Ascending aorta (tissue), 2 donors: Measurements from ENCODE around the gene PCDHB13. TPM values are rescaled to one million over a fixed set of nuclear protein-coding genes. Genes with fewer than 3 reads are reported as not detected.

Experiments used
- DNase-seq, 2 donors: peaks; one replicate each; pipeline ENCODE4 v3.0.0-alpha.2; 2019; ENCODE audit warnings: low spot score in 2 of 2
- H3K27ac ChIP-seq, 2 donors: fragments of 200-600 bp; sonication (generic); one replicate each; pipeline ENCODE4 v1.5.1; 2016 to 2017; ENCODE audit warnings: mild to moderate bottlenecking in 1 of 2
- H3K27me3 ChIP-seq: fragments of 200-600 bp; sonication (generic); one replicate; pipeline ENCODE4 v1.5.1; 2017
- H3K36me3 ChIP-seq, 2 donors: fragments of 200-600 bp; sonication (generic); one replicate each; pipeline ENCODE4 v1.5.1; 2016
- H3K4me1 ChIP-seq, 2 donors: fragments of 200-600 bp; sonication (generic); one replicate each; pipeline ENCODE4 v1.5.1; 2016 to 2017; ENCODE audit warnings: mild to moderate bottlenecking in 1 of 2
- H3K4me3 ChIP-seq, 2 donors: fragments of 200-600 bp; sonication (generic); one replicate each; pipeline ENCODE4 v1.5.1; 2016 to 2017; ENCODE audit warnings: mild to moderate bottlenecking in 1 of 2
- H3K9me3 ChIP-seq, 2 donors: fragments of 200-600 bp; sonication (generic); one replicate each; pipeline ENCODE4 v1.5.1; 2016
- intact Hi-C: fragments of 100-400 bp; cut with DNase I; formaldehyde crosslinking; loops from one replicate; pipeline ENCODE4 v1.15.1; 2023
- total RNA-seq: library from RNA; depleted of rRNA; stranded (reverse); fragments of >200 nt; gene quantifications from one replicate; pipeline ENCODE4 v1.1.0, GENCODE V29; 2016
- TF ChIP-seq, protein P1 (sequence below), 3 experiments: fragments of 200-600 bp in 2 of 3; fragments of 450-650 bp in 1 of 3; sonication (generic) in 2 of 3; IDR thresholded peaks; one replicate each; pipeline ENCODE4 v1.5.1; 2016 to 2019; ENCODE audit warnings: antibody characterized with exemption in 3 of 3, mild to moderate bottlenecking in 1 of 3, moderate library complexity in 1 of 3

The PCDHB13 gene
- total RNA-seq, 1 donor from 2014 or later = 6.7 TPM

DNA sequence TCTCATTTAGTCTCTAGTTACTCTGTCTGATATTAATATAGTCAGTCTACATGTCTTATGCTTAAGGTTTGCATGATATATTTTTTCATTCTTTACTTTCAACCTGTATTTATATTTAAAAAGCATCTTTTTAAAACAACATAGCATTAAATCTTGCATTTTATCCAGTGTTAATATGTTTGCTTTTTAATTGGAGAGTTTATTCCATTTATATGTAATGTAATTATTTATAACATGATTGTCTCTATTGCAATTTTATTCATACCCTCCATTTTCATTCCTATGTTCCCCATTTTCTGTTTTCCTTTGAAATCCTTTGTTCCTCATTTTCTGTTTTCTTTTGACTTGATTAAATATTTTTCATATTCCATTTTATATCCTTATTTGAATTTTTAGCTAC is 44.7 kb downstream of the PCDHB13 start:
- TF ChIP-seq, protein P1, sequence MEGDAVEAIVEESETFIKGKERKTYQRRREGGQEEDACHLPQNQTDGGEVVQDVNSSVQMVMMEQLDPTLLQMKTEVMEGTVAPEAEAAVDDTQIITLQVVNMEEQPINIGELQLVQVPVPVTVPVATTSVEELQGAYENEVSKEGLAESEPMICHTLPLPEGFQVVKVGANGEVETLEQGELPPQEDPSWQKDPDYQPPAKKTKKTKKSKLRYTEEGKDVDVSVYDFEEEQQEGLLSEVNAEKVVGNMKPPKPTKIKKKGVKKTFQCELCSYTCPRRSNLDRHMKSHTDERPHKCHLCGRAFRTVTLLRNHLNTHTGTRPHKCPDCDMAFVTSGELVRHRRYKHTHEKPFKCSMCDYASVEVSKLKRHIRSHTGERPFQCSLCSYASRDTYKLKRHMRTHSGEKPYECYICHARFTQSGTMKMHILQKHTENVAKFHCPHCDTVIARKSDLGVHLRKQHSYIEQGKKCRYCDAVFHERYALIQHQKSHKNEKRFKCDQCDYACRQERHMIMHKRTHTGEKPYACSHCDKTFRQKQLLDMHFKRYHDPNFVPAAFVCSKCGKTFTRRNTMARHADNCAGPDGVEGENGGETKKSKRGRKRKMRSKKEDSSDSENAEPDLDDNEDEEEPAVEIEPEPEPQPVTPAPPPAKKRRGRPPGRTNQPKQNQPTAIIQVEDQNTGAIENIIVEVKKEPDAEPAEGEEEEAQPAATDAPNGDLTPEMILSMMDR (IDR thresholded peaks at IDR 0.05) = no peak

DNA sequence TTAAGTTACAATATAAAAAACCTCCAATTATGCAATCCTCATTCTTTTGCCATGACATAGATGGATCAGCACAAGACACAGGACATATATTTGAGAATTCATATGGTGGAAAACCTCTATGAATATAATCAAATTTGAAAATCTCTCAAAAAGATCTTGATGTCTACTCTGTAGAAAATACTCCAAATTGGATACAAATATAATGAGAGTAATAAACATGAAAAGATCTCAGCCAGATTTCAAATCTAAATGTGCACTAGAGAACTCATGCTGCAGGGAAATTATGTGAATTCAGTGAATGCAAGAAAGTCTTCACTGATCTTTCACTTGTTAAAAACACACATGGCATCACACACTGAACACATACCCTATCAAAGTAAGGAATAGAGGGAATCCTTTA is 45.2 kb downstream of the PCDHB13 start:
- H3K4me1 ChIP-seq = no peaks in the 10 kb centered on the region
- intact Hi-C loops = no loop called here
- H3K27me3 ChIP-seq = no peaks in the 10 kb centered on the region
- no peaks in the 10 kb centered on the region for H3K36me3 ChIP-seq
- DNase-seq = no peak
- H3K27ac ChIP-seq = no peak overlapping the region
- no peak overlapping the region for H3K4me3 ChIP-seq
- TF ChIP-seq, protein P1 (IDR thresholded peaks at IDR 0.05) = no peak
- peaks cover 95 to 100% of the 10 kb centered on the region in 2 donors for H3K9me3 ChIP-seq

More for the DNA sequence above, 44.7 kb downstream of the PCDHB13 start:
- no peaks in the 10 kb centered on the region for H3K36me3 ChIP-seq
- H3K4me1 ChIP-seq = no peaks in the 10 kb centered on the region
- no peak overlapping the region for H3K4me3 ChIP-seq
- no peak overlapping the region for H3K27ac ChIP-seq
- H3K27me3 ChIP-seq = no peaks in the 10 kb centered on the region
- DNase-seq = no peak
- peaks cover 95 to 100% of the 10 kb centered on the region in 2 donors for H3K9me3 ChIP-seq
- intact Hi-C loops = no loop called here

DNA sequence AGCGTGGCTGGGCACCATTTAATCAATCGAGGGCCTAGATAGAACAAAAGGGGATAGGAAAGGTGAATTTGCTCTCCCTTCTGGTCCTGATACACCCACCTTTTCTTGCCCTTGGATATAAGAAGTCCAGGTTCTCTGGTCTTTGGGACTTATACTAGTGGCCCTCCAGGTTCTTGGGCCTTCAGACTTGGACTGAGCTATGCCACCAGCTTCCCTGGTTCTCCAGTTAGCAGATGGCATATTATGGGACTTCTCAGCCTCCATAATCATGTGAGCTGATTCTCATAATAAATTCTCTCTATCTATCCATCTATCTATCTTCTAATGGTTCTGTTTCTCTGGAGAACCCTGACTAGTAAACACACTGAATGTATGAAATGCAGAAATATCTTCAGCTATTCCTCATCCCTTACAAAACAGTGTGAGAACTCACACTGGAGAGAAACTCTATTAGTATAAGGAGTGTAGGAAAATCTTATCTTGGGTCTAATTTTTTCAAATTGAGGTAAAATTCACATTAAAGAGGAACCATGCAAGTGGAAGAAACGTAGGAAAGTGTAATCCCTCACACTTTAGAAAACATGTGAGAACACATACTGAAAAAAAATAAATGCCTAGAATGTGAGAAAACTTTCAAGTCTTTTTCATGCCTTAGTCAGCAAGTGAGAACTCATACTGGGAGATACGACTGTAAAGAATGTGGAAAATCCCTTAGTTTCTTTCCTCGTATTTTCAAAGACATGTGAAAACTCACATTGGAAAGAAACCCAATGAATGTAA is 46.9 kb downstream of the PCDHB13 start:
- no peak overlapping the region for H3K27ac ChIP-seq
- no peaks in the 10 kb centered on the region for H3K36me3 ChIP-seq
- H3K4me1 ChIP-seq = no peaks in the 10 kb centered on the region
- no peak for DNase-seq
- no peaks in the 10 kb centered on the region for H3K27me3 ChIP-seq
- peak overlapping the region in 1 of 2 donors; percentile 3 for H3K4me3 ChIP-seq
- intact Hi-C loops = no loop called here
- peaks cover 93 to 100% of the 10 kb centered on the region in 2 donors for H3K9me3 ChIP-seq
- TF ChIP-seq, protein P1 (IDR thresholded peaks at IDR 0.05) = no peak

DNA sequence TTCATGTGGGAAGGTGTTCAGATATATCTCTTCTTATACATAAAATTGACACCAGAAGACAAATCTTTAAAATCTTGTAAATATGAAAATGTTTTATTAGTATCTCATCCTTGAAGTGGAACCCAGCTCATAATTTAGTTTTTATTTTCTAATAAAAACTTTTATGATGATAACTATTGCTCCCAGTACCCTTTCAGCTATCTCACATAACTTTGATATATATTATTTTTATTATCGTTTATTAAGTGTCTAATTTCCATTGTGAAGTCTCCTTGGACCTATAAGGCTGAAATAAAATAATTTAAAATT is 47.5 kb downstream of the PCDHB13 start:
- Histone ChIP-seq H3K9me3 (peaks cover 93 to 100% of the 10 kb centered on the region in 2 donors), H3K27me3 (no peaks in the 10 kb centered on the region), H3K27ac (no peak overlapping the region)

More for the DNA sequence above, 47.5 kb downstream of the PCDHB13 start:
- Histone ChIP-seq H3K36me3 (no peaks in the 10 kb centered on the region), H3K4me3 (no peak overlapping the region), H3K4me1 (no peaks in the 10 kb centered on the region)
- intact Hi-C loops = no loop called here
- TF ChIP-seq, protein P1 (IDR thresholded peaks at IDR 0.05) = no peak
- DNase-seq = no peak

Other genes with a start within 250 kb of the PCDHB13 start
- not detected for gene PCDHAC2, start 247.4 kb upstream of the PCDHB13 start, total RNA-seq
- gene PCDHB1, start 162.5 kb upstream of the PCDHB13 start, total RNA-seq = not detected
- gene PCDHB2, start 119.3 kb upstream of the PCDHB13 start, total RNA-seq = 1.4 TPM
- gene PCDHB3, start 113.4 kb upstream of the PCDHB13 start, total RNA-seq = 1.1 TPM
- 5.1 TPM for gene PCDHB4, start 92.1 kb upstream of the PCDHB13 start, total RNA-seq
- 61.8 TPM for gene PCDHB5, start 78.7 kb upstream of the PCDHB13 start, total RNA-seq
- gene PCDHB6, start 63.9 kb upstream of the PCDHB13 start, total RNA-seq = 1.5 TPM
- 7.6 TPM for gene PCDHB7, start 41.3 kb upstream of the PCDHB13 start, total RNA-seq
- 0.11 TPM for gene PCDHB8, start 36.1 kb upstream of the PCDHB13 start, total RNA-seq
- gene PCDHB16, start 31.5 kb upstream of the PCDHB13 start, total RNA-seq = 18.3 TPM
- gene PCDHB9, start 26.8 kb upstream of the PCDHB13 start, total RNA-seq = 1.9 TPM
- 0.21 TPM for gene PCDHB10, start 21.6 kb upstream of the PCDHB13 start, total RNA-seq
- gene PCDHB11, start 14.3 kb upstream of the PCDHB13 start, total RNA-seq = 7.1 TPM
- 19.7 TPM for gene PCDHB12, start 5.2 kb upstream of the PCDHB13 start, total RNA-seq
- gene PCDHB14, start 9.4 kb downstream of the PCDHB13 start, total RNA-seq = 10.6 TPM
- 2.9 TPM for gene PCDHB15, start 31.5 kb downstream of the PCDHB13 start, total RNA-seq
- not detected for gene SLC25A2, start 90.1 kb downstream of the PCDHB13 start, total RNA-seq
- 30.1 TPM for gene TAF7, start 106.9 kb downstream of the PCDHB13 start, total RNA-seq
- not detected for gene PCDHGA1, start 116.6 kb downstream of the PCDHB13 start, total RNA-seq
- gene PCDHGA2, start 124.8 kb downstream of the PCDHB13 start, total RNA-seq = 4.9 TPM
- 9.2 TPM for gene PCDHGA3, start 129.9 kb downstream of the PCDHB13 start, total RNA-seq
- gene PCDHGB1, start 136.2 kb downstream of the PCDHB13 start, total RNA-seq = 1.8 TPM
- gene PCDHGA4, start 141.1 kb downstream of the PCDHB13 start, total RNA-seq = 4.3 TPM
- 12.2 TPM for gene PCDHGB2, start 146.1 kb downstream of the PCDHB13 start, total RNA-seq
- gene PCDHGA5, start 150.2 kb downstream of the PCDHB13 start, total RNA-seq = 4.5 TPM
- gene PCDHGB3, start 156.3 kb downstream of the PCDHB13 start, total RNA-seq = 14.4 TPM
- gene PCDHGA6, start 160.0 kb downstream of the PCDHB13 start, total RNA-seq = 2.0 TPM
- 4.2 TPM for gene PCDHGA7, start 168.8 kb downstream of the PCDHB13 start, total RNA-seq
- gene PCDHGB4, start 173.8 kb downstream of the PCDHB13 start, total RNA-seq = 3.6 TPM
- gene PCDHGA8, start 178.7 kb downstream of the PCDHB13 start, total RNA-seq = 3.2 TPM
- gene PCDHGB5, start 184.0 kb downstream of the PCDHB13 start, total RNA-seq = 19.6 TPM
- gene PCDHGA9, start 188.9 kb downstream of the PCDHB13 start, total RNA-seq = 3.2 TPM
- gene PCDHGB6, start 194.1 kb downstream of the PCDHB13 start, total RNA-seq = 3.9 TPM
- 4.4 TPM for gene PCDHGA10, start 199.1 kb downstream of the PCDHB13 start, total RNA-seq
- gene PCDHGB7, start 203.8 kb downstream of the PCDHB13 start, total RNA-seq = 10.2 TPM
- 5.3 TPM for gene PCDHGA11, start 207.1 kb downstream of the PCDHB13 start, total RNA-seq
- gene PCDHGA12, start 216.6 kb downstream of the PCDHB13 start, total RNA-seq = 18.5 TPM